ENCODE measurements around the gene SPATA3. TPM values are rescaled to one million over a fixed set of nuclear protein-coding genes. Genes with fewer than 3 reads are reported as not detected.

The SPATA3 gene
- polyA plus RNA-seq, 1 donor (not counting 4 experiments of a cell fraction or from before 2014, with no cell fraction given), result not detected

DNA sequence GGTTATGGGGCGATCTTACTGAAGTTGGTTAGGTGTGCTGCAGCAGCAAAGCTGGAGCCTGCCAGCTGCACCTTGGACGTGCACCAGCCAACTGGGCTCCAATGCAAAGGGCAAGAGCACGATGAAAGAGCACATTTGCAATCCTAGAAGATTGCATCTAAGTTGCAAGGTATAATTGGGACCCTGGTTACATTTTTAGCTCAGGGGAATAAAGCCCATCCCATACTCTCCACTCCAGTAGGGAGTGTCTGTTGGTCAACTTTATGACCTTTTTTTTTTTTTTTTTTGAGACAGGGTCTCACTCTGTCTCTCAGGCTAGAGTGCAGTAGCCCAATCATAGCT is 48.7 kb upstream of the SPATA3 start:
- H3K27ac ChIP-seq (ENCODE audit: control insufficient read depth, insufficient read depth, low read length), result no peak overlapping the region

DNA sequence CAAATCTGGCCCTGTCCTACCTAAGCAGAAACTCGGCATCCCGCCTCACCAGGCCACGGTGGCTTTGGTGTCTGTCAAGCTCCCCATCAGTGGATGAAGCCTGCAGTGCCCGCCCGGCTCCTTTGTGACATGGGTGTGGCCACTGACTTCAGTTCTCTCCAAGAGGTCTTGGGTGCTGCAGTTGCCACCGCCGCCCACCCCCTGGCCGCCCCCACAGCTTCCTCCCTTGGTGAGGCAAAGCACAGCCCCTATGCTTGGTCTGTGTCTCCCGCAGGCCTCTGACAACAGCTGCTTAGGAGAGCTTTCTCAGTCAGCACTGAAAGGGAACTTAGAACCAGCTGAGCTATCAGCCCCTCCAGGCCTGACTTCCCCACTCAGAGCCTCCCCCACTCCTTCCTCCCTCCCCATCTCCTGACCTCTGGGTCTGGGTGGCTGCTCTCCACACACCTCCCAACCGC is 48.0 kb upstream of the SPATA3 start:
- Histone ChIP-seq H3K9me1 (ENCODE audit: control insufficient read depth, extremely low read depth, insufficient read depth, low read length) (no peaks in the 10 kb centered on the region), H3K27me3 (ENCODE audit: control insufficient read depth, extremely low read depth, insufficient read depth, low read length) (peaks cover 8% of the 10 kb centered on the region), H3K4me1 (ENCODE audit: control insufficient read depth, extremely low read depth, insufficient read depth, low read length) (no peaks in the 10 kb centered on the region), H4K20me1 (ENCODE audit: control insufficient read depth, extremely low read depth, insufficient read depth, low read length) (no peaks in the 10 kb centered on the region), H3K9me3 (ENCODE audit: control insufficient read depth, low read depth, low read length) (no peaks in the 10 kb centered on the region), H3K4me2 (ENCODE audit: control insufficient read depth, extremely low read depth, insufficient read depth, low read depth, low read length) (no peak overlapping the region), H3K9ac (ENCODE audit: control insufficient read depth, extremely low read depth, insufficient read depth, low read length) (no peak overlapping the region), H2AFZ (ENCODE audit: control insufficient read depth, low read length) (no peak overlapping the region), H3K36me3 (ENCODE audit: control insufficient read depth in 2 of 2, extremely low read depth in 1 of 2, insufficient read depth in 2 of 2, low read length in 2 of 2) (no peaks in the 10 kb centered on the region), H3K4me3 (ENCODE audit: control insufficient read depth in 2 of 3, extremely low read depth in 1 of 3, insufficient read depth in 2 of 3, low read depth in 1 of 3, low read length in 3 of 3) (no peak overlapping the region), H3K27ac (ENCODE audit: control insufficient read depth, insufficient read depth, low read length) (no peak overlapping the region), H3K79me2 (ENCODE audit: control insufficient read depth, insufficient read depth, low read length) (no peaks in the 10 kb centered on the region)
- DNase-seq (ENCODE audit: low read depth, low spot score), result no peak
- dilution Hi-C loops (cut with MboI; ENCODE audit: extremely low pct_ligation_motif_present, low sequenced_read_pairs), result no loop called here
- TF ChIP-seq, protein P1, sequence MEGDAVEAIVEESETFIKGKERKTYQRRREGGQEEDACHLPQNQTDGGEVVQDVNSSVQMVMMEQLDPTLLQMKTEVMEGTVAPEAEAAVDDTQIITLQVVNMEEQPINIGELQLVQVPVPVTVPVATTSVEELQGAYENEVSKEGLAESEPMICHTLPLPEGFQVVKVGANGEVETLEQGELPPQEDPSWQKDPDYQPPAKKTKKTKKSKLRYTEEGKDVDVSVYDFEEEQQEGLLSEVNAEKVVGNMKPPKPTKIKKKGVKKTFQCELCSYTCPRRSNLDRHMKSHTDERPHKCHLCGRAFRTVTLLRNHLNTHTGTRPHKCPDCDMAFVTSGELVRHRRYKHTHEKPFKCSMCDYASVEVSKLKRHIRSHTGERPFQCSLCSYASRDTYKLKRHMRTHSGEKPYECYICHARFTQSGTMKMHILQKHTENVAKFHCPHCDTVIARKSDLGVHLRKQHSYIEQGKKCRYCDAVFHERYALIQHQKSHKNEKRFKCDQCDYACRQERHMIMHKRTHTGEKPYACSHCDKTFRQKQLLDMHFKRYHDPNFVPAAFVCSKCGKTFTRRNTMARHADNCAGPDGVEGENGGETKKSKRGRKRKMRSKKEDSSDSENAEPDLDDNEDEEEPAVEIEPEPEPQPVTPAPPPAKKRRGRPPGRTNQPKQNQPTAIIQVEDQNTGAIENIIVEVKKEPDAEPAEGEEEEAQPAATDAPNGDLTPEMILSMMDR (optimal IDR thresholded peaks at IDR 0.05 in 1 of 3, IDR thresholded peaks at IDR 0.05 in 1 of 3, conservative IDR thresholded peaks at IDR 0.05 in 1 of 3; ENCODE audit: extremely low read depth in 1 of 3, insufficient read depth in 2 of 3, low read length in 3 of 3), result no peak
- TF ChIP-seq EZH2 (IDR thresholded peaks at IDR 0.05; ENCODE audit: low read length), result no peak
- FAIRE-seq, result no peak

More for the DNA sequence above, 48.7 kb upstream of the SPATA3 start:
- DNase-seq (ENCODE audit: low read depth, low spot score) (no peak), FAIRE-seq (no peak)
- peaks cover 8% of the 10 kb centered on the region for H3K27me3 ChIP-seq (ENCODE audit: control insufficient read depth, extremely low read depth, insufficient read depth, low read length)
- no peak for TF ChIP-seq EZH2 (IDR thresholded peaks at IDR 0.05; ENCODE audit: low read length)
- TF ChIP-seq, protein P1 (optimal IDR thresholded peaks at IDR 0.05 in 1 of 3, IDR thresholded peaks at IDR 0.05 in 1 of 3, conservative IDR thresholded peaks at IDR 0.05 in 1 of 3; ENCODE audit: extremely low read depth in 1 of 3, insufficient read depth in 2 of 3, low read length in 3 of 3), result no peak
- no peaks in the 10 kb centered on the region for H3K4me1 ChIP-seq (ENCODE audit: control insufficient read depth, extremely low read depth, insufficient read depth, low read length)
- no peaks in the 10 kb centered on the region for H3K9me3 ChIP-seq (ENCODE audit: control insufficient read depth, low read depth, low read length)
- no peak overlapping the region for H3K4me3 ChIP-seq (ENCODE audit: control insufficient read depth in 2 of 3, extremely low read depth in 1 of 3, insufficient read depth in 2 of 3, low read depth in 1 of 3, low read length in 3 of 3)
- H4K20me1 ChIP-seq (ENCODE audit: control insufficient read depth, extremely low read depth, insufficient read depth, low read length), result no peaks in the 10 kb centered on the region
- dilution Hi-C loops (cut with MboI; ENCODE audit: extremely low pct_ligation_motif_present, low sequenced_read_pairs), result no loop called here
- H2AFZ ChIP-seq (ENCODE audit: control insufficient read depth, low read length), result no peak overlapping the region
- H3K9ac ChIP-seq (ENCODE audit: control insufficient read depth, extremely low read depth, insufficient read depth, low read length), result no peak overlapping the region
- H3K4me2 ChIP-seq (ENCODE audit: control insufficient read depth, extremely low read depth, insufficient read depth, low read depth, low read length), result no peak overlapping the region
- no peaks in the 10 kb centered on the region for H3K9me1 ChIP-seq (ENCODE audit: control insufficient read depth, extremely low read depth, insufficient read depth, low read length)
- H3K79me2 ChIP-seq (ENCODE audit: control insufficient read depth, insufficient read depth, low read length), result no peaks in the 10 kb centered on the region
- no peaks in the 10 kb centered on the region for H3K36me3 ChIP-seq (ENCODE audit: control insufficient read depth in 2 of 2, extremely low read depth in 1 of 2, insufficient read depth in 2 of 2, low read length in 2 of 2)

Data from keratinocyte (primary cell).